GM18520 (cell line): Measurements from ENCODE around the gene FYTTD1.
A peak's percentile ranks its signal among the peaks of the same experiment; 100 is the strongest.

Source experiments
- ATAC-seq: cut with Tn5 transposase; IDR thresholded peaks from one replicate; pipeline ENCODE4 v1.9.1; 2021; ENCODE audit not compliant: unreplicated experiment

FYTTD1 gene

GRCh38 chr3:197736491-197737318, 13.0 kb upstream of the FYTTD1 start, which contains the start of gene RUBCN:
RUBCN (minus strand) TSS chr3:197736904; CDS start chr3:197736719, 185 bp downstream.
- ATAC-seq, result peak; percentile 86

DNA sequence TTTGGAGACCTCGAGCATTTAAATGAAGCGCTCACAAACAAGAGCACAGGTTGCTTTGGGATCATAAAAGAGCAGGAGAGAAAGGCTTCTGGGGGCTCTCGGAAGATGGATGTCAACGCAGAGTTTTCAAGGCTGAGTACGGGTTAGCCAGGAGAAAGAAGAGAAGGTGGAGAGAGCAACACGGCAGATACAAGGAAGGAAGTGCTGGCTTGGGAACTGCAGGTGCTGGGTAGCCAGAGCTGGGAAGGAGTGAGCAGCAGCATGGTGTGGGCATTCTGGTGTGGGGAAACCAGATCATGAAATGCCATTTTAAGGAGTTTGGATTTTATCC, 12.4 kb upstream of the FYTTD1 start:
- ATAC-seq, result no peak

- ATAC-seq, result no peak
Measured at GRCh38 chr3:197737749-197738462, 11.8 kb upstream of the FYTTD1 start.

GRCh38 chr3:197742787-197743186, 6.9 kb upstream of the FYTTD1 start:
- no peak for ATAC-seq

GRCh38 chr3:197746209-197746608, 3.5 kb upstream of the FYTTD1 start:
- no peak for ATAC-seq

DNA sequence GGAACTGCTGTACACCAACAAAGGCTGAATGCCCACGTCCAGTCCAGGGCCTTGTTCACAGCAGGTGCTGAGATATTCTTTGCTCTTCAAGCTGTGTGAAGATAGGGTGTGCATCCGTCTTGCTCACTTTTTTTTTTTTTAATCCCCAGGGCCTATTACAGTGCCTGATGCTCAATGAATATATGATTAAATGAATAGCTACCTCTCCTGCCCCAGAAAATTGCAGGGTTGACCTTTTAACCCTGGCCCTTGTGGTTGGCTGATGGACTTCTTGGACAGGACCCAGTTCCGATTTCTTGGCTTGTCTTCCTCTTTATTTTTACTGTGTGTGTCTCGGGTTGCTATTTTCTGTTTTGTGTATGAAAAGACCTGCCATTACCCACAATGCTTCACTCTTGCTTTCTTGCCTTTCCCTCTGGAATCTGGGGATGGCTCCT, 2.9 kb upstream of the FYTTD1 start:
- no peak for ATAC-seq

- ATAC-seq, result no peak
Measured at GRCh38 chr3:197748597-197749314, 927 bp upstream of the FYTTD1 start.

DNA sequence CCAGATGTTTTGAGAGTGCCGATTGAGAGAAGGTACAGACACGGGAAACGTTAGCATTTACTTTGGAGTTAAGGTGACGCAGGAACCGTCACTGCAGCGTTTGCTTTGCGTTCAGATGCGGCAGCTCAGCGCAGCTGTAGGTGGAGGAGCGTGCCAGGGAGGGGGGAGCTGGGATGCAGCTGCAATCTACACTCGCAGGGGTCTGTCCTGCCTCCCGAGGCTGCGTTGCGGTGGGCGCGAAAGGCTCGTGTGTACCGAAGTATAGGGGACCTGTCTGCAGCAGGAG, 425 bp upstream of the FYTTD1 start:
- peak; percentile 8 for ATAC-seq

DNA sequence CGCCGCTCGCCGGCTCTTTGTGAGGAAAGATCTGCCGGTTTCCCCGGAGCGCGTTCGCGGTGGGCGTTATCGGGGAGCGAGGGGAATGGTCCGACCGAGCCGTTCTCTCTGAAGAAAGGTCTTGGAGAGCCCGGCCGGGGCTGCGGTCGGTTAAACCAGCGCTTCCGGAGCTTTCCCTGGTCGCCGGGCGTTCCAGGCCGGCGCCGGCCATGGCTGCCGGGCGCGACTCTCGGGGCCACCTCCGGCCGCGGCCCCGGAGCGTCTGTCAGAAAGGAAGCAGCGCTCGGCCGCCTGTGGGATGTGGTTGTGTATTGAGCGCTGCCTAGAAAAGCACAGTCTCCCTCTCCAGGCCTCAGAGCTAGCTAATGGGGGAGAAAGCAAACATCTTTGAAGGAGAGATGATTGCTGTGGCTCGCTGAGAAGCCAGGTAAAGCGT, 731 bp downstream of the FYTTD1 start:
- ATAC-seq, result no peak

- no peak for ATAC-seq
Measured at GRCh38 chr3:197750858-197751737, 1.4 kb downstream of the FYTTD1 start.

DNA sequence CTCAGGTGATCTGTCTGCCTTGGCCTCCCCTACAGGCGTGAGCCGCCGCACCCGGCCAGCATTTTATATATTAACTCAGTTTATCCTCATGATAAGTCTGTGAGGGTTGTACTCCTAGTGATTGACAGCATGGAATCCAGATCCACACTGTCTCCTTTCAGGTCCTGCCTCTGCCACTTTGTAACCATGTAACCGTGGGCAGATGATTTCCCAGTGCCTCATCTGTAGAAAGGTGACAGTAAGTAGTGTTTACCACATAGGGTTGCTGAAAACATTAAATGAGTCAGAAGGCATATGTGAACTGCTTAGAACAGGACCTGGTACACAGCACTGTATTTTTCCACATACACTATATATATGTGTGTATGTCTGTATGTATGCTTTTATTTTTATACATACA, 2.4 kb downstream of the FYTTD1 start:
- ATAC-seq, result peak; percentile 28

- ATAC-seq, result no peak
Measured at GRCh38 chr3:197753263-197753662, 3.6 kb downstream of the FYTTD1 start.

- ATAC-seq, result no peak
Measured at GRCh38 chr3:197756704-197757103, 7.0 kb downstream of the FYTTD1 start.

GRCh38 chr3:197758512-197758911, 8.8 kb downstream of the FYTTD1 start:
- ATAC-seq, result no peak

- ATAC-seq, result no peak
Measured at GRCh38 chr3:197761784-197762183, 12.1 kb downstream of the FYTTD1 start.

- no peak for ATAC-seq
Measured at GRCh38 chr3:197775317-197775716, 25.6 kb downstream of the FYTTD1 start.

DNA sequence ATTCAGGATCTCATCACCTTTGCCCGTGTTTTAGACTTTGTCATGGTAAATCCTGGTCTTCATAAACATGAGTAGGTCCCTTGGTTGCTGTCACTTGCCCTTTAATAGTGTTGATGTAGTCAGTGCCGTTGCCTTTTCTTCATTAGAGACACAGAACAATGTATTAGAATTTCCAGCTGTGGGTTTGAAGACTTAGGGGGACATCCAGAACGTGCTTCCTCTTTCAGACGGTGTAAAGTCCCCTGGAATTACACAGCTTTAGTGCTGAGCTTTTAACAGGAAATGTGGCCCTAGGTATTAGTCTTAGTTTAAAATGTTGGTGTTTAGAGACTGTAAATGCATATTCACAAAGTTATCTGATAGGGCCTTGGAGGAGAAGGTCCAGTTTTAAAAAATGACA, 32.5 kb downstream of the FYTTD1 start:
- peak; percentile 44 for ATAC-seq

- ATAC-seq, result no peak
Measured at GRCh38 chr3:197784019-197784585, 34.4 kb downstream of the FYTTD1 start.

DNA sequence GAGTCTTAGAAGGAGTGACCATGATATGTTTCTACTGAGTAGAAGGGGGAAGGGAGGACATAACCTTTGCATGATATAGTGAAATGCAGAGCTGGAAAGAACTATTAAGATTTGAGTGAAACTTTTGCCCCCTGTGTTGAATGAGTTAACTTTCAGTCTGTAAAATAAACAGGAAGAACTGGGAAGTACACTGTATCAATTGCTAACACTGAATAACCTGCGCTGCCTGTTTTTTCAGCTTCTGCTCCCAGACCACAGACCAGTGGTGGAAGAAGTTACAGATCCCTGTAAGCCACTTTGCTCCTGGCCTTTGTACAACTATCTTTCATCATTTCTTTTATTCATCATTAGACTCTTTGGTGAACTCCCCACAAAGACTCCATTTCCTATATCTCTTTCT, 37.7 kb downstream of the FYTTD1 start:
- ATAC-seq, result no peak

- ATAC-seq, result no peak
Measured at GRCh38 chr3:197789309-197789708, 39.6 kb downstream of the FYTTD1 start.

- ATAC-seq, result no peak
Measured at GRCh38 chr3:197790033-197790432, 40.4 kb downstream of the FYTTD1 start.
